GM19467 (cell line): ENCODE measurements around the gene CCL24.
A peak's percentile ranks its signal among the peaks of the same experiment; 100 is the strongest.
"Not testable (repeated sequence)": the region's sequence is repeated elsewhere in the genome, so short reads cannot be mapped to it uniquely, and the experiment has no call there.

Experiments
- ATAC-seq: cut with Tn5 transposase; IDR thresholded peaks from one replicate; pipeline ENCODE4 v1.9.1; 2021; ENCODE audit warnings: mild to moderate bottlenecking, moderate library complexity; ENCODE audit not compliant: unreplicated experiment

CCL24 gene

GRCh38 chr7:75813781-75814236, at the start of gene CCL24:
CCL24 (minus strand) TSS chr7:75813806; CDS start chr7:75813715, 91 bp downstream.
- ATAC-seq, result no peak

DNA sequence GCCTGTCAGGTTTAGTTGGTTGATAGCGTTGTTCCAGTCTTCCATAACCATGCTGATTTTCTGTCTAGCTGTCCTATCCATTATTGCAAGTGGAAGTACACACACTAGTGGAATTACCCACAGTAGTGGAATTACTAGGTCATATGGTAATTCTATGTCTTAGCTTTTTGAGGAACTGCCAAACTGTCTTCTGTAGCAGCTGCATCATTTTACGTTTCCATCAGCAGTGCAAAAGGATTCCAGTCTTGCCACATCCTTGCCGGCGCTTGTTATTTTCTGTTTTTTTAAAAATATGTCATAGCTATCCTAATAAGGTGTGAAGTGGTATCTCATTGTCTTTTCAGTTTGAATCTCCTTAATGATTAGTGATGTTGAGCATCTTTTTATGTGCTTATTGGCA, 48.0 kb upstream of the CCL24 start:
- ATAC-seq, result no peak

DNA sequence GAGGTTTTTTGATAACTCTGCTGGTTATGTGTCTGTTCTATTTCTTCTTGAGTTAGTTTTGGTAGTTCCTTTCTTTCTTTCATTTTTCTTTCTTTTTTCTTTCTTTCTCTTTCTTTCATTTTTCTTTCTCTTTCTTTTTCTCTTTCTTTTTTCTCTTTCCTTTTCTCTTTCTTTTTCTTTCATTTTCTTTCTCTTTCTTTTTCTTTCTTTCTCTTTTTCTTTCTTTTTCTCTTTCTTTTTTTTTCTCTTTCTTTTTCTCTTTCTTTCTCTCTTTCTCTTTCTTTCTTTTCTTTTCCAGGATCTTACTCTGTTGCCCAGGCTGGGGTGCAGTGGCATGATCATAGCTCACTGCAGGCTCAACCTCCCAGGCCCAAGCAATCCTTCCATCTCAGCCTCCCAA, 44.8 kb upstream of the CCL24 start:
- no peak for ATAC-seq

DNA sequence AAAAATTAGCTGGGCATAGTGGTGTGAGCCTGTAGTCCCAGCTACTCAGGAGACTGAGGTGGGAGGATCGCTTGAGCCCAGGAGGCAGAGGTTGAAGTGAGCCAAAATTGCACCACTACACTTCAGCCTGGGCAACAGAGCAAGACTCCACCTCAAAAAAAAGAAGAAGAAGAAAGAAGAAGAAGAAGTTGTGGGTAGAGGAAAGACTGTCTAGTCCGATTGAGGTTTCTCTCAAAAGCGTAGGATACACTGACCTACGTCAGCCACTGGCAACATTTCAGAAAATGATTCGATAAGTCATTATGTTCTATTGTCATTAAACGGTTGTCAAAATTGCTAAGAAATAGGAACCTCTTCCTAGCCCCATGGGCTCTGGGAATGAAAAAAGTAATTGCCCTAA, 42.9 kb upstream of the CCL24 start:
- ATAC-seq, result no peak

- ATAC-seq, result not testable (repeated sequence)
These were observed 41.3 kb upstream of the CCL24 start for GRCh38 chr7:75854813-75855345.

DNA sequence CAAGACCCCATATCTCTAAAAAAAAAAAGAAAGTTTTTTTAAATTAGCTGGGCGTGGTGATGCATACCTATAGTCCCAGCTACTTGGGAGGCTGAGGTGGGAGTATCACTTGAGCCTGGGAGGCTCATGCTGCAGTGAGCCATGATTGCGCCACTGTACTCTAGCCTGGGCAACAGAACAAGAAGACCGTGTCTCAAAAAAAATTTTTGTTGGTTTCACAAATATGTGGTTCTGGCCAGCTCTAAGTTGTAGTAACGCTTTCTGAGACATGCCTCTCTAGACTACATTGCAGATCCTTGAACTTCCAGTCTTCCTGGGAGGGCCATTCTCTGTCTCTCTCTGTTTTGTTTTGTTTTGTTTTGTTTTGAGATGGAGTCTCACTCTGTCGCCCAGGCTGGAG, 40.6 kb upstream of the CCL24 start:
- no peak for ATAC-seq

DNA sequence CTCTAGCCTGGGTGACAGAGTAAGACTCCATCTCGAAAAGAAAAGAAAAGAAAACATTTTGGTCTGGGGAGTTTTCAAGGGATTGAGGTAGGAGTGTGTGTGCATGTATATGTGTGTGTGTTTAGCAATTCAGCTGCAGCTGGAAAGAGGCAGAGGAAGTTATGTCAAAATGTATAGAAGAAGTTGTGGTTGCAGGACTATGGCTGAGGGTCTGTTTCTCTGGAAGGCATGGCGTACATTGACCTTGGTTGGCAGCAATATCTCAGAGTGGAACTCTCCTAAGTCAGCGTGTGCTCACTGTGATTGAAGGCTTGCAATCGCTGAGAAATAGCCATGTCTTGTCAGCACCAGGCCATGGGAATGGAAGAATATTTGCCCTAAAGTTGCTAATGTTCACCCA, 36.6 kb upstream of the CCL24 start:
- ATAC-seq, result no peak

DNA sequence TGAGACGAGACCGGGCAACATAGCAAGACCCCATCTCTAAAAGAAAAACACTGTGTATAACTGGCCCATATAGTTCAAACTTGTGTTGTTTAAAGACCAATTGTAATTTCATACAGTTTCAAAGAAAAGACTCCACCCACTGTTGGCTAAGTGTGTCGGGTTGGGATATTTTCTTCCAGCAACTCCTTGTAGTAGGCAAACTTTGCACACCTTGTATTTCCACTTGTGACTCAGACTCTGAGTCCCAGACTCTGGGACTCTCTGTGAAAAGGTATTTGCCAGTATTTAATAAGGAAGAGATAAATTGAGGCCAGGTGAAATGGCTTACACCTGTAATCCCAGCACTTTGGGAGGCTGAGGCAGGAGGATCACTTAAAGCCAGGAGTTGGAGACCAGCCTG, 36.0 kb upstream of the CCL24 start:
- ATAC-seq, result no peak

DNA sequence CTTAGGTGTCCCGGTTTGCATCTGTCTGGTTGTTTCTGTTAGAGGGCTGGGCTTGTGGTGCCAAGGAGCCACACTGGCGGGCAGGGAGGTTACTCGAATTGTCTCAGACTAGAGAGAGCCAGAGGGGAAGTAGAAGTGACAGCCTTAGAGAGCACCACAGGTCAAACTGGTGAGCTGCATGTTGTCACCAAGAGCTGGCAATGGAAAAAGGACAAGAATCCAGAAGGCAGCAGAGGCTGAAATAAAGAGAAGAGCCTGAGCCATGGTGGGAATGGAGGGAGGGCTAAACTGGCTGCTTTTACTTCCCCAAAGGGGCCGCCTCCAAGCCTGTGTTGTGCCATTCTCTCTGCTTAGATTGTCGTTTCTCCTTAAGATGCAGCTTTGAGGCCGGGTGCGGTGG, 34.1 kb upstream of the CCL24 start:
- no peak for ATAC-seq

- ATAC-seq, result not testable (repeated sequence)
These were observed 31.5 kb upstream of the CCL24 start for GRCh38 chr7:75845132-75845531.

DNA sequence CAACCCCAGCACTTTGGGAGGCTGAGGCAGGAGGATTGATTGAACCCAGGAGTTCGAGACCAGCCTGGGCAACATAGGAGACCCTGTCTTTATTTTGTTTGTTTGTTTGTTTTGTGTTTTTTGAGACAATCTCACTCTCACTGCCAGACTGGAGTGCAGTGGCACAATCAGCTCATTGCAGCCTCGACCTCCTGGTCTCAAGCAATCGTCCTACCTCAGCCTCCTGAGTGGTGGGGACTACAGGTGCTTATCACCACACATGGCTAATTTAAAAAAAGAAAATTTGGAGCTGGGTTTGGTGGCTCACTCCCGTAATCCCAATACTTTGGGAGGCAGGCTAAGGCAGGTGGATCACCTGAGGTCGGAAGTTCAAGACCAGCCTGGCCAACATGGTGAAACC, 30.6 kb upstream of the CCL24 start:
- no peak for ATAC-seq

DNA sequence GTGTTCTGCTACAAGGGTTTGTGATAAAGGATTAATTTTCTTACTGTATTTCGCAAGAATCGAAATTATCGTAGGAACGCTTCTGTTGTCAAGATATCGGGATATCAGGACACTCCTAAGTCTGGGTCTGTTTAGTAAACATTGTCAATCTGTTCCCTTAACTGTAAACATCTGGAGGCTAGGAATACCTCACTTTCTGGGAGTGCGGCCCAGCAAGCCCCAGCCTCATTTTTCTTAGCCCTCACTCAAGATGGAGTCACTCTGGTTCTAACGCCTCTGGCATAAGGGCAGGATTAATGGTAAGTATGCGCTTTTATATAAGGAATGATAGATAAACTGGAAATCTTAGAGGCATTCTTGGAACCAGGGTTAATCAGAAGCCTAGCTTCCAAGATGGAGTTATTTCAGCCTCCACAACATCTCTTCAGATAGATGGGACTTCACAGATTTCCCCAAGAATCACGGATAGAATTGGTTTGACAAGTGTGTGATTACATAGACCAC, 30.1 kb upstream of the CCL24 start:
- no peak for ATAC-seq

DNA sequence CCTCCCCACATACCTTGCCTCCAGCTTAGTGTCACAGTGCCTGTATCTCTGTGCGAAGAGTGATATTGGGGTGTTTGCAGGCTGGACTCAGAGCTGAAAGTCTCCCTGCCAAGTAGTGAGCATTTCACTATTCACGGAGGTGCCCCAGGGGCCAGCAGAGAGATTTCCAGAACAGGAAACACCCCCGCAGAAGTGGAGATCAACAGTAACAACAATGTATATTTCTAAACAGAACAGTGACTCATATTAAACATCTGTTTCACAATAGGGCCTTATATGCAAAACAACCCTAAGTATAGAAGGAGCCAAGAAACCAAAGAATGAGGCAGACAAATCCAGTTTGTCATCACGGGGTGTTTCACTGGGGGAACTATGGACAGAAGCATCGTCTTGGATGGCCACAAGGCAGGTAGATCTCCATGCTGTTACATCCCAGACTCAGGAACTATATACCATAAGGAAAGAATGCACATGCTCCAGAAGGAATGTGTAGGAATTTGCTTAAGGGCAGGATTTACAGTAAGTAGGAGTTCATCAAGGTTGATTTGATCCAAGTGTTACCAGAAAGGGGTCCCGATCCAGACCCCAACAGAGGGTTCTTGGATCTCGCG, 29.3 kb upstream of the CCL24 start:
- peak; percentile 59 for ATAC-seq

DNA sequence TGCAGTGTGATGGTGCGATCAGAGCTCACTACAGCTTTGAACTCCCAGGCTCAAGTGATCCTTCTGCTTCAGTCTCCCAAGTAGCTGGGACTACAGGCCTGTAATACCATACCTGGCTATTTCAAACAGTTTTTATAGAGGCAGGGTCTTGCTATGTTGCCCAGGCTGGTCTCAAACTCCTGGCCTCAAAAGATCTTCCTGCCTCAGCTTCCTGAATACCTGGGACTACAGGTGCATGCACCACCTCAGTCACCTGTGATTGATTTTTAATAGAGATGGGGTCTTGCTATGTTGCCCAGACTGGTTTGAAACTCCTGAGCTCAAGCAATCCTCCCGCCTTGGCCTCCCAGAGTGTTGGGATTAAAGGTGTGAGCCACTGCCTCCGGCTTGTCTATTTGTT, 26.4 kb upstream of the CCL24 start:
- ATAC-seq, result no peak

DNA sequence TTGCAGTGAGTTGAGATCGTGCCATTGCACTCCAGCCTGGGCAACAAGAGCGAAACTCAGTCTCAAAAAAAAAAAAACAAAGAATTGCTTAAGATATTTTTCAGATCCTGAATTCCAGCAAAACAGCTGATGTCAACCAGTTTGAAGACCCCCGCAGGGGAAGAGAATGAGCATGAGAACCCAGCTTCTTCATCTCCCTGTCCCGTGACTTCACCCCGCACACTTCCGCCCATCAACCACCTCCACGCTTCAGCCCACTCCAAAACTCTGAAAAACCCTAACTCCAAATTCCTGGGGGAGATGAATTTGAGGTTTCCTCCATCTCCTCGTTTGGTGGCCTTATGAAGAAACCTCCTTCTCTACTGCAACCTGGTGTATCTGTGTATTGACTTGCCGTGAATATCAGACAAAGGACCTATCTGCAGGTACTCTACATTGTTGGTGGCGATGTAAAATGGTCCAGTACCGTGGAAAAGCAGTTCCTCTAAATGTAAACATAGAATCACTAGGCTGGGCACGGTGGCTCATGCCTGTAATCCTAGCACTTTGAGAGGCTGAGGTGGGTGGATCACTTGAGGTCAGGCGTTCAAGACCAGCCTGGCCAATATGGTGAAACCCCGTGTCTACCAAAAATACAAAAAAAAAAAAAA, 24.8 kb upstream of the CCL24 start:
- ATAC-seq, result not testable (repeated sequence)

DNA sequence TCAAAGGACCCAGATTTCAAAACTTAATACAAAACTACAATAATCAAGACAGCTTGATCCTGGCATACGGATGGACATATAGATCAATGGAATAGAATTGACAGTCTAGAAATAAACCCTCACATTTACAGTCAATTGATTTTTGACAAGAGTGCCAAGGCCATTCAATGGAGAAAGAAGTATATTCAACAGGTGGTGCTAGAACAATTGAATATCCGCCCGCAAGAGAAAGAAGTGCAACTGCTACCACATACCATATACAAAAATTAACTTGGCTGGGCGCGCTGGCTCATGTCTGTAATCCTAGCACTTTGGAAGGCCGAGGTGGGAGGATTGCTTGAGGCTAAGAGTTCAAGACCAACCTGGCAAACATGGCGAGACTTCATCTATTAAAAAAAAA, 23.2 kb upstream of the CCL24 start:
- no peak for ATAC-seq

DNA sequence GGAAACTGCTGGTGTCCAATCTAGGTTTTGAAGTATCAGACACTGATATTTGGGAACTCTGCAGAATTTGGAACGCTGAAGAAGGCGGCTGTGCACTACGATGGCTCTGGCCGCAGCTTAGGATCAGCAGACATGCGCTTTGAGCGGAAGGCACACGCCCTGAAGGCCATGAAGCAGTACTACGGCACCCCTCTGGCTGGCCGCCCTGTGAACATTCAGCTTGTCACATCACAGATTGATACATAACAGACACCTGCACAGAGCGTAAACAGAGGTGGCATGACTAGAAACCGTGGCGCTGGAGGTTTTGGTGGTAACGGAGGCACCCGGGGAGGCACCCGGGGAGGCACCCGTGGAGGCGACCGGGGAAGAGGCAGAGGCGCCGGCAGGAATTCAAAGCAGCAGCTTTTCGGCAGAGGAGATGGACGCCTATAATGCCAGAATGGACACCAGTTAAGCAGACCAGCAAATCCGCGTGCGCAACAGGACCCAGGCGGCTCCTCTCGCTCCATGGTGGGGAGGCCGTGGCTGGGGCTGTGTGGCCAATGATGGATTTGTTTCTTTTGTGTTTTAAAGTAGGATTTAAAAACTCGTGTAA, 22.2 kb upstream of the CCL24 start:
- no peak for ATAC-seq

- not testable (repeated sequence) for ATAC-seq
These were observed 20.1 kb upstream of the CCL24 start for GRCh38 chr7:75833662-75834061.

DNA sequence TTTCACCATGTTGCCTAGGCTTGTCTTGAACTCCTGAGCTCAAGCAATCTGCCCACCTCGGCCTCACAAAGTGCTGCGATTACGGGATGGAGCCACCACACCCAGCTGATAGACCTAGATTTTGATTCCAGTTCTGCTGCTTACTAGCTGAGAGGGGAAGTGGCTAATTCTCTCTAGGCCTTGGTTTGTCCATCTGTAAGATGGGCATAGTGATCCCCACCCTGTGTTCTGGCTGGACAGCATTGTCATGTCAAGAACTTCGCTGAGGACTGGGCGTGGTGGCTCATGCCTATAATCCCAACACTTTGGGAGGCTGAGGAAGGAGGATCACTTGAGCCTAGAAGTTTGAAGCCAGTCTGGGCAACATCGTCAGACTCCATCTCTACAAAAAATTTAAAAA, 17.4 kb upstream of the CCL24 start:
- ATAC-seq, result no peak

- ATAC-seq, result not testable (repeated sequence)
These were observed 16.1 kb upstream of the CCL24 start for GRCh38 chr7:75829656-75830055.

- no peak for ATAC-seq
These were observed 9.7 kb upstream of the CCL24 start for GRCh38 chr7:75823198-75823910.
